A549 (cell line): Measurements from ENCODE around the gene FLYWCH1. TPM values are rescaled to one million over a fixed set of nuclear protein-coding genes. Genes with fewer than 3 reads are reported as not detected.
A peak's percentile ranks its signal among the peaks of the same experiment; 100 is the strongest.

ENCODE experiments used
- ATAC-seq, 2 experiments: fragments of 200-7000 bp in 1 of 2; fragments of >200 bp in 1 of 2; cut with Nextera tagmentation in 1 of 2; cut with Tn5 transposase in 1 of 2; 3 replicates each; pipeline versions ENCODE4 v1.8.0 to v1.9.1; 2018 to 2020; ENCODE audit warnings: mild to moderate bottlenecking in 1 of 2, moderate library complexity in 1 of 2
- CTCF ChIA-PET: fragments of 300-600 bp; sonication (Branson Sonifier 250); formaldehyde crosslinking; extraction: SDS; loops from one replicate; lab custom pipeline; 2021; ENCODE audit warnings: antibody characterized with exemption, inconsistent platforms; lab: Yijun Ruan, JAX
- POLR2A ChIA-PET: fragments of 350-600 bp; formaldehyde crosslinking; extraction: SDS; loops from one replicate; lab custom pipeline; 2021; ENCODE audit warnings: antibody characterized with exemption, inconsistent platforms; lab: Yijun Ruan, JAX
- DNase-seq, 2 experiments: peaks; one replicate each; pipeline versions ENCODE4 v3.0.0 to v3.0.0-alpha.2; 2011 to 2016; ENCODE audit warnings: low read depth in 1 of 2, low spot score in 1 of 2
- FAIRE-seq: peaks from 2 replicates; lab custom pipeline; 2011; peaks lifted over from hg19 to GRCh38; lab: Jason Lieb, UNC
- H3K27ac ChIP-seq, 2 experiments: fragments of >200 bp; sonication (Bioruptor Twin); formaldehyde crosslinking; 3 replicates each; pipeline ENCODE4 v1.5.1; 2016 to 2017
- H3K4me1 ChIP-seq: fragments of >200 bp; sonication (Bioruptor Twin); formaldehyde crosslinking; 3 replicates; pipeline ENCODE4 v1.6.1; 2016
- H3K4me2 ChIP-seq: fragments of >200 bp; sonication (Bioruptor Twin); formaldehyde crosslinking; 3 replicates; pipeline ENCODE4 v1.6.1; 2016
- H3K4me3 ChIP-seq: fragments of >200 bp; sonication (Bioruptor Twin); formaldehyde crosslinking; 3 replicates; pipeline ENCODE4 v1.5.1; 2016
- H3K9me3 ChIP-seq: fragments of >200 bp; sonication (Bioruptor Twin); formaldehyde crosslinking; 3 replicates; pipeline ENCODE4 v1.6.1; 2016
- FOSL2 ChIP-seq, 2 experiments: fragments of 450-650 bp in 1 of 2; fragments of >200 bp in 1 of 2; sonication (Bioruptor Twin) in 1 of 2; formaldehyde crosslinking; IDR thresholded peaks; 2 replicates each; pipeline versions ENCODE4 v1.5.0 to v1.6.1; 2016 to 2020; ENCODE audit warnings: mild to moderate bottlenecking in 1 of 2, moderate library complexity in 1 of 2
- HDAC2 ChIP-seq: fragments of 200-600 bp; sonication (generic); IDR thresholded peaks from 2 replicates; pipeline ENCODE4 v1.6.1; 2016
- HOXA7 ChIP-seq: fragments of 250-450 bp; sonication (Bioruptor Pico); IDR thresholded peaks from 2 replicates; pipeline ENCODE4 v1.5.0; 2020; ENCODE audit warnings: mild to moderate bottlenecking, moderate library complexity
- JUN ChIP-seq, 2 experiments: fragments of >200 bp; sonication (Bioruptor Twin); formaldehyde crosslinking; IDR thresholded peaks; 2 replicates in 1 of 2; 3 replicates in 1 of 2; pipeline ENCODE4 v1.6.1; 2016 to 2017
- KDM1A ChIP-seq: fragments of 200-600 bp; sonication (generic); IDR thresholded peaks from 2 replicates; pipeline ENCODE4 v1.6.1; 2016; ENCODE audit warnings: low read depth, mild to moderate bottlenecking
- PHF8 ChIP-seq: fragments of 200-600 bp; sonication (generic); IDR thresholded peaks from 2 replicates; pipeline ENCODE4 v1.6.1; 2016; ENCODE audit warnings: low read depth, mild to moderate bottlenecking, antibody characterized with exemption, moderate library complexity, borderline replicate concordance
- POLR2A ChIP-seq: IDR thresholded peaks from 2 replicates; pipeline ENCODE4 v1.6.1; 2012; ENCODE audit warnings: mild to moderate bottlenecking, low read length
- POLR2AphosphoS2 ChIP-seq: conservative IDR thresholded peaks from 2 replicates; pipeline ENCODE4 v1.6.1; 2012; ENCODE audit warnings: low read length, improper control_type of control experiment, inconsistent platforms
- RAD21 ChIP-seq, 2 experiments: fragments of >200 bp in 1 of 2; sonication (Bioruptor Twin) in 1 of 2; formaldehyde crosslinking in 1 of 2; IDR thresholded peaks in 1 of 2; conservative IDR thresholded peaks in 1 of 2; 2 replicates in 1 of 2; 3 replicates in 1 of 2; pipeline ENCODE4 v1.6.1; 2012 to 2018; ENCODE audit warnings: inconsistent platforms in 1 of 2
- RNF2 ChIP-seq: fragments of 200-600 bp; sonication (generic); IDR thresholded peaks from 2 replicates; pipeline ENCODE4 v1.6.1; 2016; ENCODE audit warnings: low read depth, mild to moderate bottlenecking, antibody characterized with exemption, moderate library complexity, borderline replicate concordance
- SMC3 ChIP-seq: fragments of >200 bp; sonication (Bioruptor Twin); formaldehyde crosslinking; IDR thresholded peaks from 3 replicates; pipeline ENCODE4 v1.6.1; 2018; ENCODE audit warnings: inconsistent platforms
- TFCP2L1 ChIP-seq: fragments of 250-450 bp; sonication (Bioruptor Pico); IDR thresholded peaks from 2 replicates; pipeline ENCODE4 v1.5.0; 2021; ENCODE audit warnings: mild to moderate bottlenecking
- ZSCAN20 ChIP-seq: fragments of 250-450 bp; sonication (Bioruptor Pico); IDR thresholded peaks from 2 replicates; pipeline ENCODE4 v1.8.0; 2022; ENCODE audit warnings: mild to moderate bottlenecking, moderate library complexity
- WGBS: methylation state at CpG from one replicate; pipeline ENCODE4 v1.1.6; 2017; ENCODE audit errors: missing lambda C conversion rate; 5-methylcytosine and 5-hydroxymethylcytosine counted together
- polyA plus RNA-seq, 4 experiments: library from polyadenylated mRNA; depleted of rRNA in 3 of 4; stranded (reverse); fragments of >200 nt; fragmentation: RNase III in 1 of 4; extraction: RNeasy Plus Mini Kit Qiagen cat#74134 plus additional on column Dnase treatment in 1 of 4; gene quantifications; 2 replicates in 3 of 4; 3 replicates in 1 of 4; pipeline ENCODE4 v1.2.3, GENCODE V29; 2011 to 2017
- TF ChIP-seq, protein P1 (sequence below): fragments of 200-600 bp; sonication (generic); IDR thresholded peaks from 2 replicates; pipeline ENCODE4 v1.6.1; 2016; ENCODE audit warnings: antibody characterized with exemption, mild to moderate bottlenecking, moderate library complexity
- TF ChIP-seq, protein P2 (sequence below): IDR thresholded peaks from 2 replicates; pipeline ENCODE4 v1.6.1; 2012
- TF ChIP-seq, protein P3 (sequence below): fragments of >200 bp; sonication (Bioruptor Twin); formaldehyde crosslinking; IDR thresholded peaks from 3 replicates; pipeline ENCODE4 v1.6.1; 2016
- TF ChIP-seq, protein P4 (sequence below): fragments of >200 bp; sonication (Bioruptor Twin); formaldehyde crosslinking; IDR thresholded peaks from 3 replicates; pipeline ENCODE4 v1.5.1; 2016
- TF ChIP-seq, protein P5 (sequence below): IDR thresholded peaks from 2 replicates; pipeline ENCODE4 v1.6.1; 2012; ENCODE audit warnings: low read depth, borderline replicate concordance

FLYWCH1 gene
- polyA plus RNA-seq, 2 of the 4 experiments (the other 2 are of a cell fraction) = 9.3 to 22.5 TPM

DNA sequence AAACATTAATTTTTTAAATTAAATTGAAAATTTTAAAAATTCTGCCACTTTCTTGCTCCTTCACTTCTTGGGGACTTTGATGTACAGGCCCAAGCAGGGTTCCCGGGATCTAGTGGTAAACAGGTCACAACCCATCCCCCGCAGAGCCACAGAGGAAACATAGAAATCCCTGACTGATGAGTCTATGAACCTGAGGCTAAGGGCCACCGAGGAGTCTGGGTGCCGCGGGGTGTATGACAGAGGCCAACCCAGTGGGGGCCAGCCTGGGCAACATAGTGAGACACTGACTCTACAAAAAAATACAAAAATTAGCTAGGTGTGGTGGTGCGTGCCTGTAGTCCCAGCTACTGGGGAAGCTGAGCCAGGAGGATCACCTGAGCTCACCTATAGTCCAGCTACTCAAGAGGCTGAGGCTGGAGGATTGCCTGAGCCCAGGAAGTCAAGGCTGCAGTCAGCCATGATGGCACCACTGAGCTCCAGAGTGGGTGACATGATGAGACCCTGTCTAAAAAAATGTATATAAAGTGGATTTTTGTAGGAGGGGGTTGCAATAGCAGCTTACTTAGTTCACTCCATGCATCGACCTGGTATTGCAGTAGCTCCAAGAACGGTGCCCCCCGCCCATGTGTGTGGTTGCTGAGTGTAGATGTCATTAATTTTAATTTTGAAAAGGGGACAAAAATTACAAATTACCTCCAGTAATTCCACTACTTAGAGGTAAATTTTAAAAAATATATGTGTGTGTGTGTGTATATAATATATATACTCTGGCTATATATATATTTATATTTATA, 9.2 kb upstream of the FLYWCH1 start (continued):
- TF ChIP-seq, protein P1, sequence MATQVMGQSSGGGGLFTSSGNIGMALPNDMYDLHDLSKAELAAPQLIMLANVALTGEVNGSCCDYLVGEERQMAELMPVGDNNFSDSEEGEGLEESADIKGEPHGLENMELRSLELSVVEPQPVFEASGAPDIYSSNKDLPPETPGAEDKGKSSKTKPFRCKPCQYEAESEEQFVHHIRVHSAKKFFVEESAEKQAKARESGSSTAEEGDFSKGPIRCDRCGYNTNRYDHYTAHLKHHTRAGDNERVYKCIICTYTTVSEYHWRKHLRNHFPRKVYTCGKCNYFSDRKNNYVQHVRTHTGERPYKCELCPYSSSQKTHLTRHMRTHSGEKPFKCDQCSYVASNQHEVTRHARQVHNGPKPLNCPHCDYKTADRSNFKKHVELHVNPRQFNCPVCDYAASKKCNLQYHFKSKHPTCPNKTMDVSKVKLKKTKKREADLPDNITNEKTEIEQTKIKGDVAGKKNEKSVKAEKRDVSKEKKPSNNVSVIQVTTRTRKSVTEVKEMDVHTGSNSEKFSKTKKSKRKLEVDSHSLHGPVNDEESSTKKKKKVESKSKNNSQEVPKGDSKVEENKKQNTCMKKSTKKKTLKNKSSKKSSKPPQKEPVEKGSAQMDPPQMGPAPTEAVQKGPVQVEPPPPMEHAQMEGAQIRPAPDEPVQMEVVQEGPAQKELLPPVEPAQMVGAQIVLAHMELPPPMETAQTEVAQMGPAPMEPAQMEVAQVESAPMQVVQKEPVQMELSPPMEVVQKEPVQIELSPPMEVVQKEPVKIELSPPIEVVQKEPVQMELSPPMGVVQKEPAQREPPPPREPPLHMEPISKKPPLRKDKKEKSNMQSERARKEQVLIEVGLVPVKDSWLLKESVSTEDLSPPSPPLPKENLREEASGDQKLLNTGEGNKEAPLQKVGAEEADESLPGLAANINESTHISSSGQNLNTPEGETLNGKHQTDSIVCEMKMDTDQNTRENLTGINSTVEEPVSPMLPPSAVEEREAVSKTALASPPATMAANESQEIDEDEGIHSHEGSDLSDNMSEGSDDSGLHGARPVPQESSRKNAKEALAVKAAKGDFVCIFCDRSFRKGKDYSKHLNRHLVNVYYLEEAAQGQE = no peak
- no peak for TF ChIP-seq KDM1A
- TF ChIP-seq ZSCAN20 = no peak
- TF ChIP-seq, all 56 proteins: peak for 0

DNA sequence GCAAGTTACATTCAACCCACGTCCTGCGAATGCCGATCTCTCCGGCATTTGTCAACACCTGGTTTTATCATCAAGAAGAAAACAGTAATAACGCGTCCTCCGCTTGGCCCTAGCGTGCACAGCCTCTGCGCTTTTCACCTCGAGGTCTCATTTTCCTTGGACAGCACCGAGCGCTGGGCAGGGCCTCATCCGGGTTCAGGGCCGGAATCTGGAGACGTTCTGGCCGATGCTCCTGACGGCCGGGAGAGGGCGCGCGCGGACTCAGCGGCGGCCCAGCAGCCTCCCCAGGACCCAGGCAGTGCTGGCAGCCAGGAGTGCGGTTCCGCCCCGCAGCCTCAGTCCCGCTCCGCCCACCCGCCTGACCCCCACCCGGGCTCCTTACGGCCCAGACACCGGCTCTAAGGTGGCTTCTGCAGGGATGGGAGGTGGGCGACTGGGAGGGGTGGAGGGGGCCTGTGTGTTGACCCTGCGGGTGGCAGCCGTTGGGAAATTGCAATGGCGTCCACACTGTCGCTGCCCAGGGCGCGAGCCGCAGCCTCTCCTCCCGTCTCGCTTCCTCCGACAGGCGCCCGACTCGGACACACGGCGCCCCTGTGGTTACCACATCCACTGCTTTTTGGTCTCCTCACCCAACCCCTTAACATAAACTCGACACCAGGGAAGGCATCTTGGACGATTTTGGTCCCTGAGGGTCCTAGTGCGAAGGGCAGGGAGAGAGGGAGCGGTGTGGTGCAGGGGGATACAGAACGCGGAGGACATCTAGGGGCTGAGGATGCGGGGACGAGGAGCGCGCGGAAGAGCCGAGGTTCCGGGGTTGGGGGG, 7.4 kb upstream of the FLYWCH1 start:
- peak; percentile 73 to 77 for ATAC-seq
- TF ChIP-seq RAD21 (conservative IDR thresholded peaks at IDR 0.05 in 1 of 2, IDR thresholded peaks at IDR 0.05 in 1 of 2) = peak; percentile 33 to 50; a peak in 4 of 5 replicates
- TF ChIP-seq, protein P2, sequence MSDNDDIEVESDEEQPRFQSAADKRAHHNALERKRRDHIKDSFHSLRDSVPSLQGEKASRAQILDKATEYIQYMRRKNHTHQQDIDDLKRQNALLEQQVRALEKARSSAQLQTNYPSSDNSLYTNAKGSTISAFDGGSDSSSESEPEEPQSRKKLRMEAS = peak; percentile 77
- no peak; the same call in 1 of the 2 replicates for TF ChIP-seq PHF8
- TF ChIP-seq RNF2 = no peak
- peak in 1 of 2 experiments; percentile 73; a peak in 3 of 5 replicates for TF ChIP-seq JUN (IDR thresholded peaks at IDR 0.05)
- TF ChIP-seq SMC3 = peak; percentile 60
- TF ChIP-seq, protein P3, sequence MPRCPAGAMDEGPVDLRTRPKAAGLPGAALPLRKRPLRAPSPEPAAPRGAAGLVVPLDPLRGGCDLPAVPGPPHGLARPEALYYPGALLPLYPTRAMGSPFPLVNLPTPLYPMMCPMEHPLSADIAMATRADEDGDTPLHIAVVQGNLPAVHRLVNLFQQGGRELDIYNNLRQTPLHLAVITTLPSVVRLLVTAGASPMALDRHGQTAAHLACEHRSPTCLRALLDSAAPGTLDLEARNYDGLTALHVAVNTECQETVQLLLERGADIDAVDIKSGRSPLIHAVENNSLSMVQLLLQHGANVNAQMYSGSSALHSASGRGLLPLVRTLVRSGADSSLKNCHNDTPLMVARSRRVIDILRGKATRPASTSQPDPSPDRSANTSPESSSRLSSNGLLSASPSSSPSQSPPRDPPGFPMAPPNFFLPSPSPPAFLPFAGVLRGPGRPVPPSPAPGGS = peak; percentile 28; the same call in 1 of the 3 replicates
- TF ChIP-seq, protein P4, sequence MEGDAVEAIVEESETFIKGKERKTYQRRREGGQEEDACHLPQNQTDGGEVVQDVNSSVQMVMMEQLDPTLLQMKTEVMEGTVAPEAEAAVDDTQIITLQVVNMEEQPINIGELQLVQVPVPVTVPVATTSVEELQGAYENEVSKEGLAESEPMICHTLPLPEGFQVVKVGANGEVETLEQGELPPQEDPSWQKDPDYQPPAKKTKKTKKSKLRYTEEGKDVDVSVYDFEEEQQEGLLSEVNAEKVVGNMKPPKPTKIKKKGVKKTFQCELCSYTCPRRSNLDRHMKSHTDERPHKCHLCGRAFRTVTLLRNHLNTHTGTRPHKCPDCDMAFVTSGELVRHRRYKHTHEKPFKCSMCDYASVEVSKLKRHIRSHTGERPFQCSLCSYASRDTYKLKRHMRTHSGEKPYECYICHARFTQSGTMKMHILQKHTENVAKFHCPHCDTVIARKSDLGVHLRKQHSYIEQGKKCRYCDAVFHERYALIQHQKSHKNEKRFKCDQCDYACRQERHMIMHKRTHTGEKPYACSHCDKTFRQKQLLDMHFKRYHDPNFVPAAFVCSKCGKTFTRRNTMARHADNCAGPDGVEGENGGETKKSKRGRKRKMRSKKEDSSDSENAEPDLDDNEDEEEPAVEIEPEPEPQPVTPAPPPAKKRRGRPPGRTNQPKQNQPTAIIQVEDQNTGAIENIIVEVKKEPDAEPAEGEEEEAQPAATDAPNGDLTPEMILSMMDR = peak; percentile 80
- TF ChIP-seq POLR2A = peak; percentile 36
- TF ChIP-seq TFCP2L1 (CRISPR knock-in tag) = no peak
- H3K9me3 ChIP-seq = no peaks in the 10 kb centered on the region
- POLR2A ChIA-PET = no interaction called here
- DNase-seq = peak; percentile 92 to 93
- H3K4me3 ChIP-seq = peak overlapping the region; percentile 80
- 2% methylated on average over 53 of the region's 62 CpGs for WGBS
- no peak for FAIRE-seq
- peak overlapping the region; percentile 91 for H3K4me2 ChIP-seq
- H3K27ac ChIP-seq = peak overlapping the region; percentile 93 to 98
- CTCF ChIA-PET = interaction anchor here (0.8 to 2.0 kb wide), 6 partner anchors 15 to 65 kb away, joined by 3 to 8 read pairs (median 4); partner anchors contain the start of gene FLYWCH2
- H3K4me1 ChIP-seq = peaks cover 15% of the 10 kb centered on the region

DNA sequence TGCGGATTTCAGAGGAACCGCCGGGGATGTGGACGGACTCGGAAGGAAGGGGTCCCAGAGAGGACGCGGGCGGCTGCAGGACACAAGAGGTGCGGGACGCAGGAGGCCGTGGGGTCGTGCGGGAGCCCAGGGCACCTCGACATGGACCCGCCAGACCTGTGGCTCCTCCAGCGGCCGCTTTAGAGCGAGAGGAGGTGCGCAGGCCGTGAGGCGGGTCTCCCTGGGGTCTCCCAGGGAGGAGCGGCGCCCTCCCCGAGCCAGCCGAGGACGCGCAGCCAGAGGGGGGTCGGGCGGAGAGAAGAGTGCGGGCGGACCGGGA, 6.8 kb upstream of the FLYWCH1 start:
- Histone ChIP-seq H3K9me3 (no peaks in the 10 kb centered on the region), H3K4me2 (peak overlapping the region; percentile 91), H3K4me3 (peak overlapping the region; percentile 80), H3K4me1 (peaks cover 15% of the 10 kb centered on the region), H3K27ac (peak overlapping the region; percentile 93 to 98)
- TF ChIP-seq FOSL2 (IDR thresholded peaks at IDR 0.05) (no peak), FOSL2 (CRISPR knock-in tag; IDR thresholded peaks at IDR 0.05) (no peak; the same call in 1 of the 2 replicates), POLR2AphosphoS2 (0 out of 2 replicates have a peak, but pooled peaks have one; percentile 52), HOXA7 (CRISPR knock-in tag) (no peak), HDAC2 (no peak), TFCP2L1 (CRISPR knock-in tag) (no peak)
- TF ChIP-seq, protein P5, sequence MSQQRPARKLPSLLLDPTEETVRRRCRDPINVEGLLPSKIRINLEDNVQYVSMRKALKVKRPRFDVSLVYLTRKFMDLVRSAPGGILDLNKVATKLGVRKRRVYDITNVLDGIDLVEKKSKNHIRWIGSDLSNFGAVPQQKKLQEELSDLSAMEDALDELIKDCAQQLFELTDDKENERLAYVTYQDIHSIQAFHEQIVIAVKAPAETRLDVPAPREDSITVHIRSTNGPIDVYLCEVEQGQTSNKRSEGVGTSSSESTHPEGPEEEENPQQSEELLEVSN = peak; percentile 43; the same call in 1 of the 2 replicates
- no peak for DNase-seq
- WGBS = under 1% methylated on average over 17 of the region's 32 CpGs
- ChIA-PET POLR2A (interaction anchor here (0.6 to 1.5 kb wide), 7 partner anchors 16 to 572 kb away, joined by 3 to 62 read pairs (median 9); partner anchors contain the start of gene FLYWCH2), CTCF (interaction anchor here (1.7 to 5.3 kb wide), 4 partner anchors 15 to 66 kb away, joined by 7 to 44 read pairs (median 14); no protein-coding TSS in a partner anchor)
- no peak for FAIRE-seq
- peak in 1 of 2 experiments; percentile 24 for ATAC-seq
